Left renal cortex interstitium (tissue), 4 donors: ENCODE data around the gene HMMR. TPM values are rescaled to one million over a fixed set of nuclear protein-coding genes. Genes with fewer than 3 reads are reported as not detected.
A peak's percentile ranks its signal among the peaks of the same experiment; 100 is the strongest.

Experiments
- DNase-seq, 4 donors: peaks; one replicate each; pipeline ENCODE4 v3.0.0-alpha.2; 2013; ENCODE audit warnings: low read depth in 4 of 4, low spot score in 2 of 4, missing footprints in 1 of 4
- polyA plus RNA-seq, 4 donors: library from polyadenylated mRNA; unstranded; fragments of 120-200 nt; gene quantifications; one replicate each; pipeline ENCODE4 v1.2.1, GENCODE V29; 2013; ENCODE audit not compliant: insufficient read length in 4 of 4

The HMMR gene
- polyA plus RNA-seq, 4 donors, result 18.0 to 21.5 (median 20.9) TPM

- DNase-seq, result no peak
Measured at GRCh38 chr5:163456029-163456589, 4.3 kb upstream of the HMMR start.

GRCh38 chr5:163456840-163457239, 3.6 kb upstream of the HMMR start:
- DNase-seq, result no peak

- DNase-seq, result no peak
Measured at GRCh38 chr5:163458778-163459385, 1.6 kb upstream of the HMMR start.

- peak in 2 of 4 donors; percentile 43 to 48 for DNase-seq
Measured at GRCh38 chr5:163459462-163459818, 992 bp upstream of the HMMR start.

- peak; percentile 94 to 100 (median 97) for DNase-seq
Measured at GRCh38 chr5:163459819-163460561, 442 bp upstream of the HMMR start, which contains the start of gene NUDCD2. Gene NUDCD2, minus strand, starts transcription at chr5:163460102. Its CDS starts 52 bp downstream, at chr5:163460050.

- no peak for DNase-seq
Measured at GRCh38 chr5:163463063-163463435, 2.6 kb downstream of the HMMR start.

- DNase-seq, result no peak
Measured at GRCh38 chr5:163467682-163468081, 7.2 kb downstream of the HMMR start.

- no peak for DNase-seq
Measured at GRCh38 chr5:163473635-163474243, 13.3 kb downstream of the HMMR start.

GRCh38 chr5:163475411-163475810, 15.0 kb downstream of the HMMR start:
- no peak for DNase-seq

- DNase-seq, result no peak
Measured at GRCh38 chr5:163478126-163478981, 17.9 kb downstream of the HMMR start.

- DNase-seq, result no peak
Measured at GRCh38 chr5:163478982-163479271, 18.5 kb downstream of the HMMR start.

- DNase-seq, result no peak
Measured at GRCh38 chr5:163489055-163489744, 28.8 kb downstream of the HMMR start.

- DNase-seq, result no peak
Measured at GRCh38 chr5:163489745-163490075, 29.3 kb downstream of the HMMR start.

GRCh38 chr5:163496286-163496685, 35.9 kb downstream of the HMMR start:
- no peak for DNase-seq

- no peak for DNase-seq
Measured at GRCh38 chr5:163497315-163497714, 36.9 kb downstream of the HMMR start.

- no peak for DNase-seq
Measured at GRCh38 chr5:163498886-163499285, 38.5 kb downstream of the HMMR start.

- no peak for DNase-seq
Measured at GRCh38 chr5:163502521-163502920, 42.1 kb downstream of the HMMR start.

GRCh38 chr5:163503106-163504078, 43.0 kb downstream of the HMMR start:
- peak; percentile 54 to 84 (median 72) for DNase-seq
